Mucosa of stomach (tissue), 1 donor: ENCODE results near the gene FOS.
A peak's percentile ranks its signal among the peaks of the same experiment; 100 is the strongest.
"Not testable (repeated sequence)": the region's sequence is repeated elsewhere in the genome, so short reads cannot be mapped to it uniquely, and the experiment has no call there.

Experiments
- H3K27me3 ChIP-seq: one replicate; pipeline ENCODE4 v1.7.0; 2013; ENCODE audit warnings: mild to moderate bottlenecking, low read length; ENCODE audit not compliant: control insufficient read depth, insufficient read depth
- H3K36me3 ChIP-seq: one replicate; pipeline ENCODE4 v1.7.0; 2013; ENCODE audit warnings: low read length; ENCODE audit not compliant: control insufficient read depth, insufficient read depth
- H3K4me1 ChIP-seq: one replicate; pipeline ENCODE4 v1.7.0; 2013; ENCODE audit warnings: mild to moderate bottlenecking, low read length; ENCODE audit not compliant: control insufficient read depth, insufficient read depth
- H3K4me3 ChIP-seq: one replicate; pipeline ENCODE4 v1.7.0; 2013; ENCODE audit warnings: low read length
- H3K9ac ChIP-seq: one replicate; pipeline ENCODE4 v1.7.0; 2013; ENCODE audit warnings: mild to moderate bottlenecking, low read length, moderate library complexity
- H3K9me3 ChIP-seq: one replicate; pipeline ENCODE4 v1.7.0; 2013; ENCODE audit warnings: mild to moderate bottlenecking, low read length, moderate library complexity; ENCODE audit not compliant: control insufficient read depth
- donor health status: Pancreatic carcinoma.

The FOS gene

DNA sequence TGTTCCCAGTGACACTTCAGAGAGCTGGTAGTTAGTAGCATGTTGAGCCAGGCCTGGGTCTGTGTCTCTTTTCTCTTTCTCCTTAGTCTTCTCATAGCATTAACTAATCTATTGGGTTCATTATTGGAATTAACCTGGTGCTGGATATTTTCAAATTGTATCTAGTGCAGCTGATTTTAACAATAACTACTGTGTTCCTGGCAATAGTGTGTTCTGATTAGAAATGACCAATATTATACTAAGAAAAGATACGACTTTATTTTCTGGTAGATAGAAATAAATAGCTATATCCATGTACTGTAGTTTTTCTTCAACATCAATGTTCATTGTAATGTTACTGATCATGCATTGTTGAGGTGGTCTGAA lies 3.0 kb downstream of the FOS start:
- Histone ChIP-seq H3K27me3 (no peaks in the 10 kb centered on the region), H3K9ac (peak overlapping the region; percentile 98), H3K9me3 (no peaks in the 10 kb centered on the region), H3K4me1 (peaks cover 34% of the 10 kb centered on the region), H3K36me3 (peaks cover 32% of the 10 kb centered on the region), H3K4me3 (peak overlapping the region; percentile 84)

DNA sequence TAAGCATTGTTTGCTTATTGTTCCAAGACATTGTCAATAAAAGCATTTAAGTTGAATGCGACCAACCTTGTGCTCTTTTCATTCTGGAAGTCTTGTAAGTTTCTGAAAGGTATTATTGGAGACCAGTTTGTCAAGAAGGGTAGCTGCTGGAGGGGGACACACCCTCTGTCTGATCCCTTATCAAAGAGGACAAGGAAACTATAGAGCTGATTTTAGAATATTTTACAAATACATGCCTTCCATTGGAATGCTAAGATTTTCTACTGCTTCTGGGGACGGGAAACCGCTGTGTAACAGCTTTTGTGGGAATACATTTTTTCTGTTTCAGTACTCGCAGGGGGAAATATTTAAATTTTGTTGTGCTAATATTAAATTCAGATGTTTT lies 3.5 kb downstream of the FOS start:
- Histone ChIP-seq H3K9me3 (no peaks in the 10 kb centered on the region), H3K9ac (peak overlapping the region; percentile 98), H3K36me3 (peaks cover 32% of the 10 kb centered on the region), H3K4me1 (peaks cover 32% of the 10 kb centered on the region), H3K27me3 (no peaks in the 10 kb centered on the region), H3K4me3 (no peak overlapping the region)

GRCh38 chr14:75282555-75283161 lies 4.0 kb downstream of the FOS start:
- H3K4me3 ChIP-seq, H3K9me3 ChIP-seq, H3K27me3 ChIP-seq: not testable (repeated sequence)
- H3K36me3 ChIP-seq, result peaks cover 32% of the 10 kb centered on the region
- H3K4me1 ChIP-seq, result peaks cover 28% of the 10 kb centered on the region
- peak overlapping the region; percentile 98 for H3K9ac ChIP-seq

GRCh38 chr14:75283162-75283832 lies 4.7 kb downstream of the FOS start:
- Histone ChIP-seq H3K36me3 (peaks cover 32% of the 10 kb centered on the region), H3K4me3 (no peak overlapping the region), H3K27me3 (no peaks in the 10 kb centered on the region), H3K4me1 (peaks cover 25% of the 10 kb centered on the region), H3K9ac (peak overlapping the region; percentile 98), H3K9me3 (no peaks in the 10 kb centered on the region)

- H3K9me3 ChIP-seq, result no peaks in the 10 kb centered on the region
- no peaks in the 10 kb centered on the region for H3K27me3 ChIP-seq
- H3K4me1 ChIP-seq, result peaks cover 25% of the 10 kb centered on the region
- no peak overlapping the region for H3K4me3 ChIP-seq
- peak overlapping the region; percentile 47 for H3K9ac ChIP-seq
- H3K36me3 ChIP-seq, result peaks cover 30% of the 10 kb centered on the region
Measured at GRCh38 chr14:75283833-75284563, 5.4 kb downstream of the FOS start.

DNA sequence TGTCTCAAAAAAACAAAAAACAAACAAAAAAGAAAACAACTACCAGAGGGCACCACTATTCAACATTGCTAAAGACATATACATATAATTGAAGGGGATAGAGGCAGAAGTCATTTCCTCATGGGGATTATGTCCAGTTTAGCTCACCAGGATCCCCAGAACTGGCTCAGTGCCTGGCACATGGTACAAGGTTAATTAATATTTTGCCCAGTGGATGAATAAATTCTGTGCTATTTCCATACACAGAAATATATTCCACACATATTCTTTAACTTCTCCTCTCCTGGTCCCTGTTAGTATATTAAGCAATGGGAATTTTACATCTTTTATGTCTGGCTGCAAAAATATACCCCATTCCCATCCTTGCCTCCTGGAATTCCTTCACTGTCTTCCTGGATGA lies 6.7 kb downstream of the FOS start:
- Histone ChIP-seq H3K4me3 (no peak overlapping the region), H3K27me3 (no peaks in the 10 kb centered on the region), H3K9me3 (no peaks in the 10 kb centered on the region), H3K9ac (no peak overlapping the region), H3K4me1 (peaks cover 25% of the 10 kb centered on the region), H3K36me3 (peaks cover 17% of the 10 kb centered on the region)

GRCh38 chr14:75286313-75286712 lies 7.7 kb downstream of the FOS start:
- H3K4me1 ChIP-seq, result peaks cover 18% of the 10 kb centered on the region
- H3K9ac ChIP-seq, result no peak overlapping the region
- H3K9me3 ChIP-seq, result no peaks in the 10 kb centered on the region
- H3K27me3 ChIP-seq, result no peaks in the 10 kb centered on the region
- H3K36me3 ChIP-seq, result peaks cover 7% of the 10 kb centered on the region
- no peak overlapping the region for H3K4me3 ChIP-seq

- Histone ChIP-seq H3K4me1 (peaks cover 20% of the 10 kb centered on the region), H3K27me3 (no peaks in the 10 kb centered on the region), H3K4me3 (no peak overlapping the region), H3K9me3 (no peaks in the 10 kb centered on the region), H3K9ac (no peak overlapping the region), H3K36me3 (no peaks in the 10 kb centered on the region)
Measured at GRCh38 chr14:75289840-75290388, 11.3 kb downstream of the FOS start.

DNA sequence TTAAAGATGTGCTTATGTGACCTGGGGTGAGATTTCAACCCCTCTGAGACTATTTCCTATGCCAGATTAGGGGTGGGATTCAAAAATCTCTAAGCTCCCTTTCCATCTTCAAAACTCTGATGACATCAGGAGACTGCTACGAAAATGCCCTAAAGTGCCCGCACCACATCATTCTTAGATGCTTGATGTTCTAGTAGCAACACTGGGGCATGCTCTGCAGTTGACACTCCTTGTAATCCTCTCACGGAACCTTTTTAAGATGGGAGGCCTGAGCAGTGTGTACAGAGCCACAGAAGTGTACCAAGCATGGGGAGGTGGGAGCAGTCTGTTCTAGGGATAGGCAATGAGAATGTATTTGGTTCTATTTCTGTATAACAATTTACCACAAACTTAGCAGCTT lies 12.2 kb downstream of the FOS start:
- Histone ChIP-seq H3K27me3 (no peaks in the 10 kb centered on the region), H3K9me3 (no peaks in the 10 kb centered on the region), H3K4me3 (no peak overlapping the region), H3K4me1 (peaks cover 29% of the 10 kb centered on the region), H3K36me3 (no peaks in the 10 kb centered on the region), H3K9ac (no peak overlapping the region)

GRCh38 chr14:75291331-75291730 lies 12.7 kb downstream of the FOS start:
- Histone ChIP-seq H3K9ac (no peak overlapping the region), H3K4me1 (peaks cover 30% of the 10 kb centered on the region), H3K27me3 (no peaks in the 10 kb centered on the region), H3K4me3 (no peak overlapping the region), H3K9me3 (no peaks in the 10 kb centered on the region), H3K36me3 (no peaks in the 10 kb centered on the region)

GRCh38 chr14:75292101-75292563 lies 13.5 kb downstream of the FOS start:
- peaks cover 30% of the 10 kb centered on the region for H3K4me1 ChIP-seq
- no peaks in the 10 kb centered on the region for H3K27me3 ChIP-seq
- no peaks in the 10 kb centered on the region for H3K9me3 ChIP-seq
- no peaks in the 10 kb centered on the region for H3K36me3 ChIP-seq
- H3K4me3 ChIP-seq, result no peak overlapping the region
- H3K9ac ChIP-seq, result no peak overlapping the region

DNA sequence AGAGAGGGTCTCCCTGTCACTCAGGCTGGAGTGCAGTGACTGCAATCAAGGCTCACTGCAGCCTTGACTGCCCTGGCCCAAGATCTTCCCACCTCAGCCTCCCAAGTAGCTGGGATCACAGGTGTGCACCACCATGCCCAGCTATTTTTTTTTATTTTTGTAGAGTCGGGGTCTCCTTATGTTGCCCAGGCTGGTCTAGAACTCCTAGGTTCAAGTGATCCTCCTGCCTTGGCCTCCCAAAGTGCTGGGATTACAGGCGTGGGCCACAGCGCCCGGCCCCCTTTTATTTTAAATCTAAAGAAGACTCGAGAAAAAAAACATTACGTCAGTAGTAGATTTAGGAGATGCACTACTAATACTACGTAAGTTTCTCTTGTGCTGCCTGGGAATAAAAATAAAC lies 14.3 kb downstream of the FOS start:
- Histone ChIP-seq H3K4me1 (peaks cover 30% of the 10 kb centered on the region), H3K4me3 (no peak overlapping the region), H3K36me3 (no peaks in the 10 kb centered on the region), H3K27me3 (no peaks in the 10 kb centered on the region), H3K9ac (no peak overlapping the region), H3K9me3 (no peaks in the 10 kb centered on the region)
